Measurements from ENCODE around the gene ZNF217. TPM values are rescaled to one million over a fixed set of nuclear protein-coding genes. Genes with fewer than 3 reads are reported as not detected.

Gene ZNF217
- total and polyA plus RNA-seq, 8 donors = 23.6 to 35.4 (median 26.7) TPM

- ATAC-seq = peak; percentile 36
Observed at GRCh38 chr20:53579266-53579580, 14.4 kb downstream of the ZNF217 start.

GRCh38 chr20:53578492-53579222 is 15.0 kb downstream of the ZNF217 start:
- Histone ChIP-seq H3K27ac (peak overlapping the region; percentile 63 to 87), H3K4me1 (peaks cover 10 to 65% of the 10 kb centered on the region in 2 donors), H3K4me3 (peak overlapping the region in 1 of 2 donors; percentile 28), H3K27me3 (no peaks in the 10 kb centered on the region), H3K36me3 (peaks cover 0 to 62% of the 10 kb centered on the region in 2 donors), H3K9me3 (no peaks in the 10 kb centered on the region)
- intact Hi-C loops (cut with DNase I) = loop anchor here in 1 of 2 donors (5.0 kb wide), 1 partner anchor 359 kb away; no protein-coding TSS in a partner anchor
- peak; percentile 80 to 92 for TF ChIP-seq CTCF (IDR thresholded peaks at IDR 0.05)
- DNase-seq = peak in 2 of 4 donors; percentile 87 to 91
- peak; percentile 90 for ATAC-seq

More at GRCh38 chr20:53579266-53579580, 14.4 kb downstream of the ZNF217 start:
- Histone ChIP-seq H3K4me1 (peaks cover 10 to 71% of the 10 kb centered on the region in 2 donors), H3K27me3 (no peaks in the 10 kb centered on the region), H3K4me3 (peak overlapping the region in 1 of 2 donors; percentile 28), H3K9me3 (no peaks in the 10 kb centered on the region), H3K27ac (peak overlapping the region; percentile 63 to 87), H3K36me3 (peaks cover 0 to 57% of the 10 kb centered on the region in 2 donors)
- TF ChIP-seq CTCF (IDR thresholded peaks at IDR 0.05) = no peak
- peak in 1 of 4 donors; percentile 3 for DNase-seq
- intact Hi-C loops (cut with DNase I) = loop anchor here in 1 of 2 donors (5.0 kb wide), 1 partner anchor 358 kb away; no protein-coding TSS in a partner anchor

GRCh38 chr20:53576586-53577318 is 16.9 kb downstream of the ZNF217 start:
- peaks cover 0 to 72% of the 10 kb centered on the region in 2 donors for H3K36me3 ChIP-seq
- H3K9me3 ChIP-seq = no peaks in the 10 kb centered on the region
- intact Hi-C loops (cut with DNase I) = loop anchor here in 1 of 2 donors (5.0 kb wide), 1 partner anchor 361 kb away; no protein-coding TSS in a partner anchor
- peaks cover 5 to 46% of the 10 kb centered on the region in 2 donors for H3K4me1 ChIP-seq
- H3K4me3 ChIP-seq = no peak overlapping the region
- ATAC-seq (no peak), DNase-seq (peak in 1 of 4 donors; percentile 19)
- no peaks in the 10 kb centered on the region for H3K27me3 ChIP-seq
- no peak overlapping the region for H3K27ac ChIP-seq
- no peak for TF ChIP-seq CTCF (IDR thresholded peaks at IDR 0.05)

GRCh38 chr20:53576195-53576580 is 17.5 kb downstream of the ZNF217 start:
- peaks cover 0 to 72% of the 10 kb centered on the region in 2 donors for H3K36me3 ChIP-seq
- peak in 1 of 4 donors; percentile 27 for DNase-seq
- no peak overlapping the region for H3K4me3 ChIP-seq
- no peak for ATAC-seq
- no peak overlapping the region for H3K27ac ChIP-seq
- peaks cover 5 to 41% of the 10 kb centered on the region in 2 donors for H3K4me1 ChIP-seq
- no peak for TF ChIP-seq CTCF (IDR thresholded peaks at IDR 0.05)
- no peaks in the 10 kb centered on the region for H3K9me3 ChIP-seq
- intact Hi-C loops (cut with DNase I) = loop anchor here in 1 of 2 donors (5.0 kb wide), 1 partner anchor 361 kb away; no protein-coding TSS in a partner anchor
- H3K27me3 ChIP-seq = no peaks in the 10 kb centered on the region
